ENCODE data around the gene ACMSD. TPM values are rescaled to one million over a fixed set of nuclear protein-coding genes. Genes with fewer than 3 reads are reported as not detected.
A peak's percentile ranks its signal among the peaks of the same experiment; 100 is the strongest.

ACMSD gene
- total and polyA plus RNA-seq, 10 of the 15 experiments (the other 5 are each of a cell fraction or from before 2014, with no cell fraction given), result 0.08 TPM; not detected in 9

GRCh38 chr2:134917888-134918525 lies 79.6 kb downstream of the ACMSD start:
- Histone ChIP-seq H3K79me2 (ENCODE audit: control insufficient read depth, insufficient read depth, low read length) (peaks cover 47% of the 10 kb centered on the region), H3K9ac (ENCODE audit: control insufficient read depth, insufficient read depth, low read length) (peak overlapping the region; percentile 88), H3K27ac (ENCODE audit: control insufficient read depth, insufficient read depth) (peak overlapping the region; percentile 92), H3K4me3 (peak overlapping the region; percentile 81), H3K9me3 (replicated peaks; ENCODE audit: control insufficient read depth, insufficient read depth, low read length) (no peaks in the 10 kb centered on the region), H3K4me1 (ENCODE audit: control insufficient read depth, insufficient read depth, low read length) (peaks cover 6% of the 10 kb centered on the region), H3K27me3 (replicated peaks in 1 of 2; ENCODE audit: control insufficient read depth in 2 of 2, insufficient read depth in 2 of 2, low read length in 1 of 2) (no peaks in the 10 kb centered on the region), H3K4me2 (ENCODE audit: control insufficient read depth, insufficient read depth) (peak overlapping the region; percentile 60), H2AFZ (ENCODE audit: control insufficient read depth, low read depth, low read length) (peak overlapping the region; percentile 84), H3K36me3 (ENCODE audit: control insufficient read depth in 2 of 2, insufficient read depth in 2 of 2, low read length in 1 of 2) (peaks cover 0 to 5% of the 10 kb centered on the region in 2 experiments; a peak in 1 of 4 replicates), H4K20me1 (ENCODE audit: control insufficient read depth, insufficient read depth) (no peaks in the 10 kb centered on the region)
- in situ Hi-C loops (cut with MboI) (loop anchor here (10.0 kb wide), 1 partner anchor 803 kb away; no protein-coding TSS in a partner anchor), intact Hi-C loops (cut with micrococcal nuclease; ENCODE audit: unreplicated experiment) (loop anchor here (5.0 to 10.0 kb wide), 2 partner anchors 803 to 824 kb away; partner anchors contain the start of gene UBXN4)
- ATAC-seq (peak; percentile 89), DNase-seq (ENCODE audit: low read depth, low spot score) (peak; percentile 80), FAIRE-seq (peak; percentile 98)
- under 1% methylated on average over 36 of the region's 38 CpGs for WGBS (ENCODE audit: insufficient coverage, insufficient replicate concordance, low lambda C conversion rate, missing lambda C conversion rate)
- ChIA-PET POLR2A (interaction anchor here (0.5 to 1.3 kb wide), 5 partner anchors 9 to 554 kb away, joined by 3 to 4 read pairs (median 3); no protein-coding TSS in a partner anchor), RAD21 (ENCODE audit: unreplicated experiment) (interaction anchor here (0.6 to 0.9 kb wide), 3 partner anchors 18 to 134 kb away, joined by 3 to 4 read pairs (median 4); partner anchors contain the start of gene RAB3GAP1), CTCF (interaction anchor here (1.3 kb wide), 1 partner anchor 13 kb away, joined by 7 read pairs; no protein-coding TSS in a partner anchor), SMC1A (ENCODE audit: uncharacterized antibody, unreplicated experiment) (interaction anchor here (0.7 to 1.0 kb wide), 3 partner anchors 24 to 137 kb away, joined by 3 to 4 read pairs (median 3); no protein-coding TSS in a partner anchor)
- TSS peak; percentile 92 for BruUV-seq (replicated peaks)
- TF ChIP-seq RB1 (IDR thresholded peaks at IDR 0.05; ENCODE audit: borderline replicate concordance) (peak; percentile 41; the same call in 1 of the 2 replicates), RELB (IDR thresholded peaks at IDR 0.05; ENCODE audit: low read depth) (peak; percentile 21; the same call in 1 of the 2 replicates), IKZF2 (IDR thresholded peaks at IDR 0.05) (peak; percentile 55 to 60), NR2F1 (conservative IDR thresholded peaks at IDR 0.05) (peak; percentile 19; the same call in 1 of the 2 replicates), USF2 (IDR thresholded peaks at IDR 0.05; ENCODE audit: borderline replicate concordance, low read depth, low read length) (no peak), CBFB (IDR thresholded peaks at IDR 0.05; ENCODE audit: low read depth) (0 out of 2 replicates have a peak, but pooled peaks have one; percentile 21), MLLT1 (IDR thresholded peaks at IDR 0.05) (peak; percentile 74), MAX (IDR thresholded peaks at IDR 0.05; ENCODE audit: low read depth, low read length) (peak; percentile 55; the same call in 1 of the 2 replicates), PAX5 (IDR thresholded peaks at IDR 0.05; ENCODE audit: borderline replicate concordance, low read depth, low read length) (peak; percentile 98), BACH1 (IDR thresholded peaks at IDR 0.05; ENCODE audit: borderline replicate concordance) (peak; percentile 28; the same call in 1 of the 2 replicates), NRF1 (conservative IDR thresholded peaks at IDR 0.05; ENCODE audit: low read depth, low read length) (no peak), JUNB (IDR thresholded peaks at IDR 0.05) (0 out of 2 replicates have a peak, but pooled peaks have one; percentile 13), MYC (IDR thresholded peaks at IDR 0.05; ENCODE audit: insufficient read depth, insufficient read length, insufficient replicate concordance, low read length, severe bottlenecking) (no peak), PBX3 (IDR thresholded peaks at IDR 0.05; ENCODE audit: insufficient replicate concordance, low read depth, low read length) (no peak), RAD21 (IDR thresholded peaks at IDR 0.05; ENCODE audit: insufficient read depth, low read depth, low read length) (no peak), PAX8 (IDR thresholded peaks at IDR 0.05) (peak; percentile 79; the same call in 1 of the 2 replicates)

All from GM12878 (cell line).